Upper lobe of left lung (tissue), 6 donors: ENCODE measurements around the gene CSNK1A1. TPM values are rescaled to one million over a fixed set of nuclear protein-coding genes. Genes with fewer than 3 reads are reported as not detected.

Source experiments
- ATAC-seq, 2 donors: fragments of 200-7000 bp; cut with Tn5 transposase; one replicate each; pipeline ENCODE4 v1.9.1; 2022; ENCODE audit warnings: mild to moderate bottlenecking in 2 of 2, moderate library complexity in 2 of 2; ENCODE audit not compliant: low FRiP score in 2 of 2
- DNase-seq, 2 donors: peaks; one replicate each; pipeline ENCODE4 v3.0.0-alpha.2; 2019 to 2020
- H3K27ac ChIP-seq, 4 donors: fragments of 200-600 bp; sonication (generic); one replicate each; pipeline ENCODE4 v1.5.1; 2016 to 2019
- H3K27me3 ChIP-seq, 4 donors: fragments of 200-600 bp; sonication (generic); one replicate each; pipeline ENCODE4 v1.5.1; 2017 to 2019
- H3K36me3 ChIP-seq, 4 donors: fragments of 200-600 bp; sonication (generic); one replicate each; pipeline ENCODE4 v1.5.1; 2016 to 2019
- H3K4me1 ChIP-seq, 4 donors: fragments of 200-600 bp; sonication (generic); one replicate each; pipeline ENCODE4 v1.5.1; 2018 to 2019
- H3K4me3 ChIP-seq, 4 donors: fragments of 200-600 bp; sonication (generic); one replicate each; pipeline ENCODE4 v1.5.1; 2017 to 2019; ENCODE audit warnings: mild to moderate bottlenecking in 2 of 4, moderate library complexity in 1 of 4
- H3K9me3 ChIP-seq, 4 donors: fragments of 200-600 bp; sonication (generic); one replicate each; pipeline ENCODE4 v1.5.1; 2018 to 2019
- CTCF ChIP-seq, 6 experiments: fragments of 450-650 bp in 4 of 6; fragments of 200-600 bp in 2 of 6; sonication (generic) in 2 of 6; IDR thresholded peaks; one replicate each; pipeline ENCODE4 v1.5.1; 2016 to 2019; ENCODE audit warnings: antibody characterized with exemption in 6 of 6
- EP300 ChIP-seq, 4 donors: sonication (generic); formaldehyde crosslinking; IDR thresholded peaks; one replicate each; pipeline ENCODE4 v1.5.1; 2017; ENCODE audit warnings: antibody characterized with exemption in 4 of 4, control low read depth in 2 of 4
- POLR2A ChIP-seq, 4 donors: fragments of 450-650 bp; IDR thresholded peaks; one replicate each; pipeline ENCODE4 v1.5.1; 2016 to 2017; ENCODE audit warnings: antibody characterized with exemption in 4 of 4, mild to moderate bottlenecking in 2 of 4
- POLR2AphosphoS5 ChIP-seq, 2 donors: sonication (generic); formaldehyde crosslinking; IDR thresholded peaks; one replicate each; pipeline ENCODE4 v1.5.1; 2017; ENCODE audit warnings: antibody characterized with exemption in 2 of 2
- WGBS, 2 donors: methylation state at CpG; one replicate each; pipeline ENCODE4 v1.1.5; 2017 to 2018; 5-methylcytosine and 5-hydroxymethylcytosine counted together
- total RNA-seq, 6 donors: library from RNA; depleted of rRNA in 4 of 6; stranded (reverse); fragments of >200 nt in 4 of 6; gene quantifications; one replicate each; pipeline versions ENCODE4 v1.1.0 to v1.2.1, GENCODE V29; 2016 to 2021
- donor health status: DM: no; HTN: no; CAD: no; lungs with moderate emphysema.
- donor health status: DM: no; HTN: yes; CAD: no; lungs with severe emphysema.

The CSNK1A1 gene
- total RNA-seq, 6 donors from 2014 or later, result 153 to 215 (median 202) TPM

DNA sequence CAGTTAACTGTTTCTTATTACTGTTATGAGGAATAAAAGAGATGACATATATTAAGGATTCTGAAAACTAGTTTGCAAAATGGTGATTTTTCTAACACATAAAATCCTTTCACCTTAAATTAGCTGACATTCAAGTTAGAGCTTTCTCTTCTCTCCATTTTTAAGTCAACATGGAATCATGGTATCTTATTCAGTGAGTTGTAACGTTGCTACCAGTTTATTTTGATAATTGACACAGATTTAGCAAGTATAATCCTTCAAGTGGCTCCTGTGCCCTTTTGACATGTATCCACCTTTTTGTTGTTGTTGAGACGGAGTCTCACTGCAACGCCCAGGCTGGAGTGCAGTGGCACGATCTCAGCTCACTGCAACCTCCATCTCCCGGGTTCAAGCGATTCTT, 58.5 kb downstream of the CSNK1A1 start:
- Histone ChIP-seq H3K9me3 (no peaks in the 10 kb centered on the region), H3K4me3 (no peak overlapping the region), H3K27me3 (no peaks in the 10 kb centered on the region), H3K4me1 (peaks cover 8 to 17% (median 11%) of the 10 kb centered on the region in 4 donors), H3K27ac (peak overlapping the region in 1 of 4 donors; percentile 19), H3K36me3 (peaks cover 0 to 38% (median 7%) of the 10 kb centered on the region in 4 donors)
- 91 to 92% methylated on average over 6 of the region's 6 CpGs for WGBS, 2 donors
- ATAC-seq (no peak), DNase-seq (no peak)
- TF ChIP-seq POLR2A (IDR thresholded peaks at IDR 0.05) (no peak), EP300 (IDR thresholded peaks at IDR 0.05) (no peak), CTCF (IDR thresholded peaks at IDR 0.05) (no peak), POLR2AphosphoS5 (IDR thresholded peaks at IDR 0.05) (no peak)

GRCh38 chr5:149490599-149491485, 60.4 kb downstream of the CSNK1A1 start:
- Histone ChIP-seq H3K9me3 (no peaks in the 10 kb centered on the region), H3K27ac (no peak overlapping the region), H3K4me3 (no peak overlapping the region), H3K4me1 (peaks cover 20 to 32% (median 26%) of the 10 kb centered on the region in 4 donors), H3K27me3 (no peaks in the 10 kb centered on the region), H3K36me3 (peaks cover 0 to 20% (median 6%) of the 10 kb centered on the region in 4 donors)
- TF ChIP-seq CTCF (IDR thresholded peaks at IDR 0.05) (no peak), POLR2AphosphoS5 (IDR thresholded peaks at IDR 0.05) (no peak), POLR2A (IDR thresholded peaks at IDR 0.05) (no peak), EP300 (IDR thresholded peaks at IDR 0.05) (no peak)
- DNase-seq, result no peak
- ATAC-seq, result no peak
- WGBS, 2 donors, result 82 to 87% methylated on average over 6 of the region's 6 CpGs

- peaks cover 0 to 7% (median 4%) of the 10 kb centered on the region in 4 donors for H3K36me3 ChIP-seq
- no peaks in the 10 kb centered on the region for H3K9me3 ChIP-seq
- DNase-seq, result no peak
- H3K27me3 ChIP-seq, result no peaks in the 10 kb centered on the region
- no peak overlapping the region for H3K4me3 ChIP-seq
- no peak for ATAC-seq
- H3K27ac ChIP-seq, result no peak overlapping the region
- 16 to 23% methylated on average over 7 of the region's 7 CpGs for WGBS, 2 donors
- no peak for TF ChIP-seq POLR2AphosphoS5 (IDR thresholded peaks at IDR 0.05)
- H3K4me1 ChIP-seq, result peaks cover 27 to 41% (median 34%) of the 10 kb centered on the region in 4 donors
Measured at GRCh38 chr5:149489605-149490037, 61.6 kb downstream of the CSNK1A1 start.

DNA sequence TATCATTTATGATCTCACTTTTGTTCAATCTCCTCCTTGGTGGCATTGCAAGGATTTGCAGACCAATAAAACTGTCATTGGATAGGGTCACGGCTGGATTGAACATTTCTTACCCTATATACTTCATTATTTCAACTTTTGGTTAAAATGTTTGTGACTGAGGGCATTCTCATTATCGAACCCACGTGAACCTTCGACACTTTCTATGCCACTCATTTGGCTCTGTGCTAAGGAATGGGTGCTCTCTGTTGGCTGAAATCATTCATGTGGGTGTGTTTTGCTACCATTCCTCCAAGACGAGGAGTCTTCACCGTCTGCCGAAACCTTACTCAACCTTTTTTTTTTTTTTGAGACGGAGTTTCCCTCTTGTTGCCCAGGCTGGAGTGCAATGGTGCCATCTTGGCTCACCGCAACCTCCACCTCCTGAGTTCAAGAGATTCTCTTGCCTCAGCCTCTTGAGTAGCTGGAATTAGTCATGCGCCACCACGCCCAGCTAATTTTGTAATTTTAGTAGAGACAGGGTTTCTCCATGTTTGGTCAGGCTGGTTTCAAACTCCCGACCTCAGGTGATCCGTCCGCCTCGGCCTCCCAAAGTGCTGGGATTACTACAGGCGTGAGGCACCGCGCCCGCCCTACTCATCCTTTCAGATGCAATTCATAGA, 62.5 kb downstream of the CSNK1A1 start:
- ATAC-seq, result no peak
- peak in 1 of 2 donors; percentile 62 for DNase-seq
- peaks cover 0 to 2% (median 0%) of the 10 kb centered on the region in 4 donors for H3K36me3 ChIP-seq

More for the DNA sequence above, 62.5 kb downstream of the CSNK1A1 start:
- Histone ChIP-seq H3K27ac (peak overlapping the region in 1 of 4 donors; percentile 2), H3K4me3 (no peak overlapping the region), H3K9me3 (no peaks in the 10 kb centered on the region), H3K27me3 (no peaks in the 10 kb centered on the region), H3K4me1 (peaks cover 27 to 41% (median 34%) of the 10 kb centered on the region in 4 donors)
- 77 to 81% methylated on average over 19 of the region's 19 CpGs for WGBS, 2 donors
- TF ChIP-seq CTCF (IDR thresholded peaks at IDR 0.05) (no peak), POLR2AphosphoS5 (IDR thresholded peaks at IDR 0.05) (no peak), EP300 (IDR thresholded peaks at IDR 0.05) (no peak), POLR2A (IDR thresholded peaks at IDR 0.05) (no peak)
